SH-SY5Y (cell line): Measurements from ENCODE around the gene MRPL40.

Experiments used
- GATA2 ChIP-seq: IDR thresholded peaks from 2 replicates; pipeline ENCODE4 v1.6.1; 2011; ENCODE audit warnings: mild to moderate bottlenecking, low read depth, low read length
- GATA3 ChIP-seq: IDR thresholded peaks from 2 replicates; pipeline ENCODE4 v1.6.1; 2011; ENCODE audit warnings: low read depth, mild to moderate bottlenecking, low read length, moderate library complexity

GRCh38 chr22:19438298-19438697, 6.0 kb downstream of the MRPL40 start:
- TF ChIP-seq GATA2 (no peak), GATA3 (no peak)
